Uterus (tissue), 4 donors: ENCODE results near the gene TESK2. TPM values are rescaled to one million over a fixed set of nuclear protein-coding genes. Genes with fewer than 3 reads are reported as not detected.
A peak's percentile ranks its signal among the peaks of the same experiment; 100 is the strongest.
"Not testable (repeated sequence)": the region's sequence is repeated elsewhere in the genome, so short reads cannot be mapped to it uniquely, and the experiment has no call there.

ENCODE experiments used
- DNase-seq, 2 donors: peaks; one replicate each; pipeline ENCODE4 v3.0.0-alpha.2; 2019 to 2020
- H3K27ac ChIP-seq, 2 donors: fragments of 200-600 bp; sonication (generic); 1 replicate in 1 of 2; 2 replicates in 1 of 2; pipeline ENCODE4 v1.5.1; 2016 to 2018
- H3K27me3 ChIP-seq, 2 donors: fragments of 200-600 bp; sonication (generic); one replicate each; pipeline ENCODE4 v1.5.1; 2018 to 2019; ENCODE audit warnings: control low read depth in 1 of 2
- H3K36me3 ChIP-seq, 2 donors: fragments of 200-600 bp; sonication (generic); one replicate each; pipeline ENCODE4 v1.5.1; 2019; ENCODE audit warnings: control low read depth in 1 of 2
- H3K4me1 ChIP-seq, 2 donors: fragments of 200-600 bp; sonication (generic); one replicate each; pipeline ENCODE4 v1.5.1; 2018 to 2019; ENCODE audit warnings: control low read depth in 1 of 2
- H3K4me3 ChIP-seq, 2 donors: fragments of 200-600 bp; sonication (generic); 1 replicate in 1 of 2; 2 replicates in 1 of 2; pipeline ENCODE4 v1.5.1; 2018 to 2019; ENCODE audit warnings: mild to moderate bottlenecking in 1 of 2
- H3K9me3 ChIP-seq, 2 donors: fragments of 200-600 bp; sonication (generic); one replicate each; pipeline ENCODE4 v1.5.1; 2019; ENCODE audit warnings: control low read depth in 1 of 2
- CTCF ChIP-seq, 4 experiments: fragments of 200-600 bp in 2 of 4; fragments of 450-650 bp in 2 of 4; sonication (generic) in 2 of 4; IDR thresholded peaks; one replicate each; pipeline ENCODE4 v1.5.1; 2016 to 2019; ENCODE audit warnings: antibody characterized with exemption in 4 of 4, mild to moderate bottlenecking in 2 of 4, moderate library complexity in 1 of 4
- POLR2A ChIP-seq, 2 donors: fragments of 450-650 bp; IDR thresholded peaks; one replicate each; pipeline ENCODE4 v1.6.1; 2016; ENCODE audit warnings: antibody characterized with exemption in 2 of 2, mild to moderate bottlenecking in 1 of 2, moderate library complexity in 1 of 2
- intact Hi-C: fragments of 100-400 bp; cut with DNase I; formaldehyde crosslinking; loops from one replicate; pipeline ENCODE4 v1.15.1; 2023; ENCODE audit warnings: low total_unique reads
- total RNA-seq, 4 donors: library from RNA; depleted of rRNA in 3 of 4; stranded (reverse); fragments of >200 nt in 3 of 4; gene quantifications; one replicate each; pipeline versions ENCODE4 v1.1.0 to v1.2.4, GENCODE V29; 2014 to 2023
- donor health status: DM: yes; HTN: yes; CAD: no.

TESK2 gene
- total RNA-seq, 4 donors from 2014 or later, result 0.29 to 7.5 (median 2.1) TPM

GRCh38 chr1:45530632-45531135 is 39.7 kb upstream of the TESK2 start:
- H3K9me3 ChIP-seq, result no peaks in the 10 kb centered on the region
- no peaks in the 10 kb centered on the region for H3K27me3 ChIP-seq
- no peak for DNase-seq
- no peaks in the 10 kb centered on the region for H3K36me3 ChIP-seq
- intact Hi-C loops, result no loop called here
- no peak overlapping the region for H3K4me3 ChIP-seq
- no peak overlapping the region for H3K27ac ChIP-seq
- no peak for TF ChIP-seq CTCF (IDR thresholded peaks at IDR 0.05)
- no peak for TF ChIP-seq POLR2A (IDR thresholded peaks at IDR 0.05)
- no peaks in the 10 kb centered on the region for H3K4me1 ChIP-seq

- Histone ChIP-seq H3K4me3 (no peak overlapping the region), H3K27me3 (no peaks in the 10 kb centered on the region), H3K27ac (peak overlapping the region in 1 of 2 donors; percentile 1), H3K4me1 (no peaks in the 10 kb centered on the region), H3K9me3 (no peaks in the 10 kb centered on the region), H3K36me3 (no peaks in the 10 kb centered on the region)
- DNase-seq, result no peak
- TF ChIP-seq CTCF (IDR thresholded peaks at IDR 0.05) (no peak), POLR2A (IDR thresholded peaks at IDR 0.05) (no peak)
- intact Hi-C loops, result no loop called here
These were observed 35.2 kb upstream of the TESK2 start for GRCh38 chr1:45526135-45526644.

GRCh38 chr1:45523975-45524374 is 33.0 kb upstream of the TESK2 start:
- H3K4me3 ChIP-seq, intact Hi-C loops: not testable (repeated sequence)

GRCh38 chr1:45523516-45523915 is 32.6 kb upstream of the TESK2 start:
- H3K4me1 ChIP-seq, H3K36me3 ChIP-seq, intact Hi-C loops, H3K9me3 ChIP-seq, H3K27me3 ChIP-seq, H3K4me3 ChIP-seq, DNase-seq: not testable (repeated sequence)
- peak overlapping the region in 1 of 2 donors; percentile 94 for H3K27ac ChIP-seq

More at GRCh38 chr1:45523975-45524374, 33.0 kb upstream of the TESK2 start:
- not testable (repeated sequence) for H3K4me1 ChIP-seq, H3K27me3 ChIP-seq, H3K9me3 ChIP-seq, H3K36me3 ChIP-seq, H3K27ac ChIP-seq, DNase-seq

GRCh38 chr1:45522324-45523104 is 31.6 kb upstream of the TESK2 start:
- TF ChIP-seq POLR2A (IDR thresholded peaks at IDR 0.05), result no peak
- no peak for TF ChIP-seq CTCF (IDR thresholded peaks at IDR 0.05)
- Histone ChIP-seq H3K4me3 (peak overlapping the region; percentile 88 to 90), H3K36me3 (no peaks in the 10 kb centered on the region), H3K27ac (peak overlapping the region; percentile 94 to 97), H3K4me1 (no peaks in the 10 kb centered on the region), H3K27me3 (no peaks in the 10 kb centered on the region), H3K9me3 (no peaks in the 10 kb centered on the region)
- DNase-seq, result peak in 1 of 2 donors; percentile 23
- intact Hi-C loops, result no loop called here
